Fibroblast of skin of left quadriceps (primary cell): ENCODE measurements around the gene TM2D3.
"Not testable (repeated sequence)": the region's sequence is repeated elsewhere in the genome, so short reads cannot be mapped to it uniquely, and the experiment has no call there.

ENCODE experiments used
- DNase-seq, 2 experiments: peaks; one replicate each; pipeline ENCODE4 v3.0.0-alpha.2; 2013; ENCODE audit warnings: low read depth in 2 of 2

The TM2D3 gene

GRCh38 chr15:101657171-101657570 is 5.0 kb upstream of the TM2D3 start:
- DNase-seq, result no peak

DNA sequence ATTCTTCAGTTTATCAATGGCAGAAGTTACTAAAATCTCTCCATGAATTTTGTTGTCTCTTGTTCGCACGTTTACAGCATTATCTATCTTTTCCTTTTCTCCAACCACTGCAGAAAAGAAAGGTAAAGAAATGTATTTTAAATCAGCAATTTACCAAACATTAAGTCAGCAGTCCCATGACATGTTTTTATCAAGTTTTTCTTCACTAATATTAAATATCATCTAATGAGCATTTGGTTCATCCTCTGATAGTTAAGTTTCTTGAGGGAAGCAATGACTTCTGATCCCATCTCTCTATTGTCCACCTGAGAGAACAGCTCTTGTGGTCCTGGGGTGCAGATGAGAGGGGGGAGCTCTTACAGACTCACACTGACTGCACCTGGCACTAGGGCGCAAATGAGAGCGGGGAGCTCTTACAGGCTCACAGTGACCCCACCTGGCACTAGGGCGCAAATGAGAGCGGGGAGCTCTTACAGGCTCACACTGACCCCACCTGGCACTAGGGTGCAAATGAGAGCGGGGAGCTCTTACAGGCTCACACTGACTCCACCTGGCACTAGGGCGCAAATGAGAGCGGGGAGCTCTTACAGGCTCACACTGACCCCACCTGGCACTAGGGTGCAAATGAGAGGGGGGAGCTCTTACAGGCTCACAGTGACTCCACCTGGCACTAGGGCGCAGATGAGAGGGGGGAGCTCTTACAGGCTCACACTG is 2.6 kb upstream of the TM2D3 start:
- not testable (repeated sequence) for DNase-seq

DNA sequence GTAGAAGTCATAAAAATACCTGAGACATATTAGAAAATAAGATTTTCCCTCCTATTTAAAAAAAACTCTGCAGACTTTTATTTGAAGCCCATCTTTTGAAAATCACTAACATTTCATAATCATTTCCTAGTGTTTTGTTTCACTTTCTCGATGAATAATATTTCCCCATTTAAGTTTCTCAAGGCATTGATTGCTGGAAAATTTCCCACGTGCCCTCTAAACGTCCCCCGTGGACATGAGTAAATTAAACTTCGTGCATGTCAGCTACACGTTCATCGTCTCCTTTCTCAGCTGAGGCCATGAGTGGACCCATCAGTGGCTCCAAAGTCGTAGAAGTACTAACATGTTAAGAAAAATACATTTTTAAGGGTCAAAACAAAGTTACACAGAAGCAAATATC is 2.0 kb upstream of the TM2D3 start:
- no peak for DNase-seq

GRCh38 chr15:101652786-101653430 is 727 bp upstream of the TM2D3 start:
- no peak for DNase-seq

GRCh38 chr15:101651554-101652097 is 555 bp downstream of the TM2D3 start:
- no peak for DNase-seq

DNA sequence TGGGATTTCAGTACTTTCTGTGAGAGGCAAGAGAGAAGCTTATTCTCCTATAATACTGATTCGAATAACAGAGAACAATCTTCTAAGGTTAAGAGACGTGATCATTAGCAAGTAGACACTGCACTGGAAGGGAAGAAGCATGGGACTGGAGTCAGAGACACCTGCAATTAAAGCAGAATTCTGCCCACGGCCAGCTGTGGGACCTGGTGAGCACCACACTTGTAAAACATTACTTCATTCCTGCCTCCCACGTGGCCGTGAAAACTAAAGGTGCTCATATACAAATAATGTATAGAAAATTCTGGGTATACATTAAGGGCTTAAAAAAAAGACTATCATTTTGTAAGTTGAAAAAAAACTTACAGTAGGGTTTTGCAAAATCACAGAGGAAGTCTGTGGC is 2.0 kb downstream of the TM2D3 start:
- DNase-seq, result no peak

DNA sequence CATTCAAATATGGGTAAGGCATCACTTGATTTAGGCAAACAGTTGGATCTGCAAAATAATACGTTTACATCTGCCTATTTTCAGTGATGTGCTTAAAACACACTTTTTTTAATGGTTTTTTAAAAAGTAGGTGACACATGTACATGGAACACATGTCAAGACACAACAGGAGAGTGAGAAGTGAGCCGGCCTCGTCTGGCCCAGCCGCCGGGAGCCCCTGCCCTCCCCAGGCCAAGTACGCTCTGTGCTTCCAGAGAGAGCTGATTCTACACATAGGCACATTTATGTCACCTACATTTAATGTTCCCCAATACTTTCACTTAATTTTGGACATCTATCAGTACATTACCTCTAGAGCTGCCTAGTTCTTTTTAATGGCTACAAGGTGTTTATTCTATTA is 3.8 kb downstream of the TM2D3 start:
- no peak for DNase-seq

DNA sequence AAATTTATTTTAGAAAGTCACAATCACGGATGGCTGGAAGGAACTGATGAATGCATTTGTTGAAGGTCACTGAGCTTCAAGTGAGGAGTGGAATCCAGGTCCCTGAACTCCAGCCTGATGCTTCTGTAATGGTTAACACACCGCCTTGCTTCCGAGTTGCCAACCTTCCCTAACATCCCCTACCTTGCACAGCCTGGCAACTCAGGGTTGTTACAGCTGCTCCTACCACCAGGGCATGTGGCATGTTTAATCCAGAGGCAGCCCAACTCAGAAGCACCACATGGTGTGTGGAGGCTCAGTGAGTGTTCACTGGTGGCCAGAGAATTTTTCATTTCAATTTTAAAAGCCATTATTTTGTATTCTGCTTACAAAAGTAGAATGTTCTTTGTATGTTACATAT is 4.9 kb downstream of the TM2D3 start:
- DNase-seq, result no peak

DNA sequence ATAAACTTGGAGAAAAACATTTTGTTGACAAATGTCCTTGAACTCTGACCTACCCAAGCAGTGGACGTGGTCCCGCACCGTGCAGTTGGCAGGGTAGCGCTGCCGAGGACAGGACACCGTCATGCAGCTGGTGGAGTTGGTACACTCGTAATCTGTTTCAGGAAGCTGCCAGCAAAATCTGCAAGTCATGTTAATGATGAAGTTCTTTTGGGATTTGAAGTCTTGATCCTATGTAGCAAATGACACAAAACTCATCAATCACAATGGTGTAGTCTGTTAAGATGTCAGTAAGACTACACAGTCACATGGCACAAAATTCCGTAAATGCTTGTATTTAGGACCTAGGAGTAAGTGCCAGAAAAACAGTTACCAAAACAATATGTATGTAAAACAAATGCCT is 5.5 kb downstream of the TM2D3 start:
- no peak for DNase-seq

DNA sequence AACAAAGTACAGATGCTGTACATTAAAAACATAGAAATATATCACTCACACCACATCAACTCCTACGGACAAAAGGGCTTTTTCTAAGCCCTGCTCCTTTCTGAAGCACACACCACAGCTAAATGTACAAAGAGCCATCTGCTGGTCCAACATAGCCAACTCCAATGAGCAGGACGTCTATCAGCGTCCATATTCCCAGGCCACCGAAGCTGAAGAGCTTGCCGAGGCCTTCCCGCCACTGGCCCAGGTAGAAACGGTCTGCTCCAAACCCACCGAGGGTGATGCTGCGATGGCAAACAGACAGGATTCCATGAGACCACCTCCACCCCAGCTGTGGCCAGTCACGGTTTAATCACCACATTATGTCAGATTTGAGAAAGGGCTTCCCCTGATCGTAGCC is 9.8 kb downstream of the TM2D3 start:
- DNase-seq, result no peak

- no peak for DNase-seq
Observed at GRCh38 chr15:101641894-101642293, 10.3 kb downstream of the TM2D3 start.

DNA sequence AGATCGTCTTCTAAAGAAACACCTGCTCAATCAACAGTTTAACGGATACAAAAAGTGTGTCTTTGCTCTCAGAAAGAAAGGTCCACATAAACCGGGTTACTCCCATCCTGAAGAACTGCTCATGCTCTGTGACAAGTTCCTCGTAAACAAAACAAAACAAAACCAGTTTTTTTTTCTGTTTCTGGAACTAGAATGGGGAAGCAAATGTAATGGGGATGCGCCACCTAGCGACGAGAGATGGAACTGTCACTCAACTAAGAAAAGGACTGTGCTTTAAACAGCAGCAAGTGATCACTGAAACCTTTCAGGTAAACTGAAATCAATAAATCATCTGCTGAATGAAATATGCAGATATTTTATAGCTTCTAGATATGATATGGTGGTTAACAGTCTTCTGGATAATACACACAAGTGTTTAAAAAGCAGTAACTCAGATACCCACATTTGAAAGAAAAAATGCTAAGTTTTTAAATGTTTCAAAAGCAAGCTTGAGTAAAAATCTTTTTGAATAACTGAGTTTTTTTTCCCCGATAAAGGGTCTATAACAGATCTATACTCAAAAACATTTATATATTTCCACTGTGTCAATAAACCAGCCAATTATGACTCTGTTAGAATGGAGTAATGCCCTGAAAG is 10.9 kb downstream of the TM2D3 start:
- no peak for DNase-seq

DNA sequence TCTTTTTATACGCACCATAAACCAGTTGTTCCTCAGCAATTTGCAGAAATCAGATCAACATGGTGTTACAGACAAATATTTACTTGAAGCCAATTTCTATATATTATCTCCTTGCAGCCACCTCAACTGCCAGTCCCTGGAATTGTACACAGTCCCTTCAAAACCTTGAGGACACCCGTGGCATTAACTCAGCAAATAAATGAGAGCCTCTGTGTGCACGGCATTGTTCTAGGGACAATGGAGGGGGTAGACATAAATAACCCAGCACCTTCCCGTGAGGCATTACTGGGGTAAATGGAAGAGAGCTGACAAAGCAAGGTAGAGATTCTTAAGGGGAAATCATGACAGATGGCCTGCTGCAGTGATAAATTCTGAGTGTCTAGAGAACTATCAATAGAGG is 12.5 kb downstream of the TM2D3 start:
- DNase-seq, result no peak

- no peak for DNase-seq
Observed at GRCh38 chr15:101637919-101638318, 14.3 kb downstream of the TM2D3 start.

DNA sequence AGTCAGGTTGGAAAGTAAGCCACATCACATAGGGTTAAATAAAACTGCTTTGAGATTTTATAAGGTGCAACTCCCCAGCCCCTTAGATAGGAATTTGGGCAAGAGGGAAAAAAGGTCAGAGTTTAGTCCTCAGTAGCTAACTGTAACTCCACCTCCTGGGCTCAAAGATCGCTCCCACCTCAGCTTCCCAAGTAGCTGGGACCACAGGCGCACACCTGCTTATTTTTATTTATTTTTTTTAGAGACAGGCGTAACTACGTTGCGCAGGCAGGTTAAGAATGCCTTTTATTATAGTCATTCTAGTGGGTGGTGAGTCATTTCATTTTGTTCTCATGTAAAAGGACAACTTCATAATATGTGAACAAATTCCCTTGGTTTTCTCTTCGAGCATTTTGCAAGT is 14.7 kb downstream of the TM2D3 start:
- DNase-seq, result no peak

DNA sequence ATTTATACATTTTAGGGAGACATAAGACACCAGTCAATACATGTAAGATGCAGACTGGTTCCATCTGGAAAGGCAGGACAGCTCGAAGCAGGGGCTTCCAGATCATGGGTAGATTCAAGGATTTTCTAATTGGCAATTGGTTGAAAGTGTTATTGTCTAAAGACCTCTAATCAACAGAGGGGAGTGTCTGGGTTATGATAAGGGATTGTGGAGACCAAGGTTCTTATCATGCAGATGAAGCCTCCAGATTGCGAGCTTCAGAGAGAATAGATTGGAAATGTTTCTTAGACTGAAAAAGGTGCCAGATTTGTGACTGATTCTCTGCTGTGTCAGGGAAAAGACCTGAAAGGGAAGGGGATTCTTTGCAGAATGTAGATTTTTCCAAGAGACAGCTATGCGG is 15.1 kb downstream of the TM2D3 start:
- DNase-seq, result no peak

- no peak for DNase-seq
Observed at GRCh38 chr15:101635944-101636727, 16.0 kb downstream of the TM2D3 start.

- DNase-seq, result no peak
Observed at GRCh38 chr15:101633356-101633755, 18.8 kb downstream of the TM2D3 start.

GRCh38 chr15:101626729-101627128 is 25.5 kb downstream of the TM2D3 start:
- DNase-seq, result not testable (repeated sequence)

- DNase-seq, result no peak
Observed at GRCh38 chr15:101625980-101626379, 26.2 kb downstream of the TM2D3 start.

GRCh38 chr15:101625184-101625583 is 27.0 kb downstream of the TM2D3 start:
- no peak for DNase-seq
